DND-41 (cell line): ENCODE measurements around the gene NUBP2.

Experiments used
- EZH2 ChIP-seq: IDR thresholded peaks from 3 replicates; pipeline ENCODE4 v1.6.1; 2012; ENCODE audit warnings: borderline replicate concordance, low read depth, mild to moderate bottlenecking, moderate library complexity, low read length, inconsistent platforms; ENCODE audit not compliant: severe bottlenecking
- TF ChIP-seq, protein P1 (sequence below): IDR thresholded peaks from 2 replicates; pipeline ENCODE4 v1.5.1; 2012; ENCODE audit warnings: borderline replicate concordance, low read length, moderate library complexity, mild to moderate bottlenecking; ENCODE audit not compliant: poor library complexity, severe bottlenecking; ENCODE audit errors: extremely low read depth

DNA sequence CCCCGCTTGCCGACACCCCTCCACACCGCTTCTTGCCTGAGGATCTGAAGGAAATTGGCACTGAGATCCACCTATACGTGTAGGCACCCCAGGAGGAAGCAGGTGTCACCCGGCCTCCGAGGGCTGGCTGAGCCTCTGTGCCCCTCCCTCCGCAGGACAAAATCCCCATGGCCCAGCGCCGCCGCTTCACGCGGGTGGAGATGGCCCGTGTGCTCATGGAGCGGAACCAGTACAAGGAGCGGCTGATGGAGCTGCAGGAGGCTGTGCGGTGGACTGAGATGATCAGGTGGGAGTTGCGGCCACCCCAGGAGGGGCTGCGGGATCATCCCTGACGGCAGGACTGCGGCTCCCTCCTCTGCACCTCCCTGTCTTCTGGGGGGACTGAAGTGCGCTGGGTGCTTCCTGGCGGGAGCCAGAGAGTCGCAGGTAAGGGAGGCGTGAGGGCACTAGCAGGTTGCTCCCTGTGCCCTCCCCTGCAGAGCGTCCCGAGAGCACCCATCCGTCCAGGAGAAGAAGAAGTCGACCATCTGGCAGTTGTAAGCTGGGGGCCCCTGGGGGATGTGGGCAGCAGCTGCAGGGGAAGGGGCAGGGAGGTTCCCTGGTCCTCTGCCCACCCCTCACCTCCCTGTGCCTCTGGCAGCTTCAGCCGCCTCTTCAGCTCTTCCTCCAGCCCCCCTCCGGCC is 20.4 kb upstream of the NUBP2 start:
- TF ChIP-seq, protein P1, sequence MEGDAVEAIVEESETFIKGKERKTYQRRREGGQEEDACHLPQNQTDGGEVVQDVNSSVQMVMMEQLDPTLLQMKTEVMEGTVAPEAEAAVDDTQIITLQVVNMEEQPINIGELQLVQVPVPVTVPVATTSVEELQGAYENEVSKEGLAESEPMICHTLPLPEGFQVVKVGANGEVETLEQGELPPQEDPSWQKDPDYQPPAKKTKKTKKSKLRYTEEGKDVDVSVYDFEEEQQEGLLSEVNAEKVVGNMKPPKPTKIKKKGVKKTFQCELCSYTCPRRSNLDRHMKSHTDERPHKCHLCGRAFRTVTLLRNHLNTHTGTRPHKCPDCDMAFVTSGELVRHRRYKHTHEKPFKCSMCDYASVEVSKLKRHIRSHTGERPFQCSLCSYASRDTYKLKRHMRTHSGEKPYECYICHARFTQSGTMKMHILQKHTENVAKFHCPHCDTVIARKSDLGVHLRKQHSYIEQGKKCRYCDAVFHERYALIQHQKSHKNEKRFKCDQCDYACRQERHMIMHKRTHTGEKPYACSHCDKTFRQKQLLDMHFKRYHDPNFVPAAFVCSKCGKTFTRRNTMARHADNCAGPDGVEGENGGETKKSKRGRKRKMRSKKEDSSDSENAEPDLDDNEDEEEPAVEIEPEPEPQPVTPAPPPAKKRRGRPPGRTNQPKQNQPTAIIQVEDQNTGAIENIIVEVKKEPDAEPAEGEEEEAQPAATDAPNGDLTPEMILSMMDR: no peak
- TF ChIP-seq EZH2: no peak
